DND-41 (cell line): ENCODE measurements around the gene UHRF1.

Source experiments
- ATAC-seq: fragments of 200-7000 bp; cut with Tn5 transposase; 3 replicates; pipeline ENCODE4 v1.9.1; 2021; ENCODE audit warnings: low read depth; ENCODE audit not compliant: insufficient read depth
- DNase-seq: peaks from one replicate; pipeline ENCODE4 v3.0.0-alpha.2; 2020
- H2AFZ ChIP-seq: 2 replicates; pipeline ENCODE4 v1.6.0; 2012; ENCODE audit warnings: low read depth, low read length
- H3K27ac ChIP-seq: 2 replicates; pipeline ENCODE4 v1.5.1; 2012; ENCODE audit warnings: low read length, inconsistent platforms
- H3K27me3 ChIP-seq: fragments of 200-600 bp; sonication (generic); 2 replicates; pipeline ENCODE4 v1.6.0; 2012; ENCODE audit warnings: low read length, mild to moderate bottlenecking, inconsistent platforms; ENCODE audit not compliant: insufficient read depth, poor library complexity
- H3K36me3 ChIP-seq: 2 replicates; pipeline ENCODE4 v1.5.1; 2012; ENCODE audit warnings: low read length, inconsistent platforms; ENCODE audit not compliant: insufficient read depth
- H3K4me1 ChIP-seq: 2 replicates; pipeline ENCODE4 v1.5.1; 2012; ENCODE audit warnings: mild to moderate bottlenecking, low read length; ENCODE audit not compliant: insufficient read depth
- H3K4me2 ChIP-seq: 2 replicates; pipeline ENCODE4 v1.6.0; 2012; ENCODE audit warnings: mild to moderate bottlenecking, moderate library complexity, low read length, inconsistent platforms; ENCODE audit not compliant: insufficient read depth
- H3K4me3 ChIP-seq, 2 experiments: fragments of 200-600 bp in 1 of 2; shearing (Covaris generic) in 1 of 2; 2 replicates each; pipeline ENCODE4 v1.5.1; 2012 to 2016; ENCODE audit warnings: inconsistent platforms in 2 of 2, low read length in 2 of 2, mild to moderate bottlenecking in 2 of 2, low read depth in 1 of 2, moderate library complexity in 1 of 2
- H3K79me2 ChIP-seq: 2 replicates; pipeline ENCODE4 v1.6.0; 2012; ENCODE audit warnings: low read length, inconsistent platforms; ENCODE audit not compliant: insufficient read depth
- H3K9ac ChIP-seq: 2 replicates; pipeline ENCODE4 v1.6.0; 2012; ENCODE audit warnings: low read depth, mild to moderate bottlenecking, inconsistent platforms, low read length, moderate library complexity
- H3K9me3 ChIP-seq: 2 replicates; pipeline ENCODE4 v1.5.1; 2012; ENCODE audit warnings: low read length, moderate library complexity, mild to moderate bottlenecking, inconsistent platforms; ENCODE audit not compliant: insufficient read depth, severe bottlenecking
- H4K20me1 ChIP-seq: 2 replicates; pipeline ENCODE4 v1.6.0; 2012; ENCODE audit warnings: low read length; ENCODE audit not compliant: insufficient read depth
- CTCF ChIP-seq: IDR thresholded peaks from 2 replicates; pipeline ENCODE4 v1.5.1; 2012; ENCODE audit warnings: borderline replicate concordance, low read length, moderate library complexity, mild to moderate bottlenecking; ENCODE audit not compliant: poor library complexity, severe bottlenecking; ENCODE audit errors: extremely low read depth
- EZH2 ChIP-seq: IDR thresholded peaks from 3 replicates; pipeline ENCODE4 v1.6.1; 2012; ENCODE audit warnings: borderline replicate concordance, low read depth, mild to moderate bottlenecking, moderate library complexity, low read length, inconsistent platforms; ENCODE audit not compliant: severe bottlenecking

Gene UHRF1

GRCh38 chr19:5001615-5002014 is 92.3 kb downstream of the UHRF1 start:
- H3K27ac ChIP-seq: no peak overlapping the region
- DNase-seq (peak; percentile 60), ATAC-seq (peak; percentile 87)
- H3K79me2 ChIP-seq: peaks cover 93% of the 10 kb centered on the region
- H4K20me1 ChIP-seq: peaks cover 68% of the 10 kb centered on the region
- no peaks in the 10 kb centered on the region for H3K4me1 ChIP-seq
- no peak overlapping the region for H3K9ac ChIP-seq
- no peak overlapping the region for H3K4me2 ChIP-seq
- H3K36me3 ChIP-seq: peaks cover 20% of the 10 kb centered on the region
- TF ChIP-seq CTCF (peak; percentile 90), EZH2 (no peak)
- H3K9me3 ChIP-seq: no peaks in the 10 kb centered on the region
- H2AFZ ChIP-seq: no peak overlapping the region
- H3K4me3 ChIP-seq: no peak overlapping the region
- no peaks in the 10 kb centered on the region for H3K27me3 ChIP-seq

DNA sequence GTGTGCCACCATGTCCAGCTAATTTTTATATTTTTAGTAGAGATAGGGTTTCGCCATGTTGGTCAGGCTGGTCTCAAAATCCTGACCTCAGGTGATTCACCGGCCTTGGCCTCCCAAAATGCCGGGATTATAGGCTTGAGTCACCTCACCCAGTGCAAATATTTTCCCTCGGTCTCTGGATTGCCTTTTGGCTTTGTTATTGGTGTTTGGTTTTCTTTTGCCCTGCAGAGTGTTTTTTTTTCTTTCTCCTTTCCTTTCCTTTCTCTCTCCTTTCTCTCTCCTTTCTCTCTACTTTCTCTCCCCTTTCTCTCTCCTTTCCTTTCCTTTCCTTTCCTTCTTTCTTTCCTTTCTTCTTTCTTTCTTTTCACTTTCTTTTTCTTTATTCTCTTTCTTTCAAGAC is 92.8 kb downstream of the UHRF1 start:
- ATAC-seq (no peak), DNase-seq (no peak)
- Histone ChIP-seq H3K27me3 (no peaks in the 10 kb centered on the region), H3K9me3 (peaks cover 3% of the 10 kb centered on the region), H3K4me2 (no peak overlapping the region), H3K4me1 (no peaks in the 10 kb centered on the region), H3K36me3 (peaks cover 21% of the 10 kb centered on the region), H3K79me2 (peaks cover 93% of the 10 kb centered on the region), H3K27ac (no peak overlapping the region), H2AFZ (no peak overlapping the region), H4K20me1 (peaks cover 62% of the 10 kb centered on the region), H3K9ac (no peak overlapping the region), H3K4me3 (no peak overlapping the region)
- TF ChIP-seq CTCF (no peak), EZH2 (no peak)

DNA sequence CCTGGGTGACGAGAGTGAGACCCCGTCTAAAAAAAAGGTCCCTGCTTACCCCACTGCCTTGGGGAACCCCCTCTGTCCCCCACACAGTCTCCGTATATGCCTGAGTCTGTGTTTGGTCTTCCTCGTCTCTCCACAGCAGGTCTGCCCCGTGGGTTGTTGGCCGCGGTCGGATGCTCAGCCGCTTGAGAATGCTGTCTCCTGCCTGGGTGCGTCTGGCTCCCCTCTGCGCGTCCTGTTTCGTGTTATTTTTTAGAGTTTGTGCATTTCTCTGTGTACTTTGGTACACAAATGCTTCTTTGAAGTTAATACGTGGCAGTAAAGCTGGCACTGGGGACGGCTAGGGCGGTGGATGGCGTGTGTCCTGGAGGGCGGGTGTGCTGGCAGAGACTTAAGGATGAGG is 94.5 kb downstream of the UHRF1 start:
- Histone ChIP-seq H3K27me3 (no peaks in the 10 kb centered on the region), H3K79me2 (peaks cover 91% of the 10 kb centered on the region), H4K20me1 (peaks cover 51% of the 10 kb centered on the region), H2AFZ (no peak overlapping the region), H3K36me3 (peaks cover 16% of the 10 kb centered on the region), H3K9me3 (peaks cover 6% of the 10 kb centered on the region), H3K27ac (no peak overlapping the region), H3K9ac (no peak overlapping the region), H3K4me1 (no peaks in the 10 kb centered on the region), H3K4me3 (no peak overlapping the region), H3K4me2 (no peak overlapping the region)
- no peak for DNase-seq
- no peak for ATAC-seq
- TF ChIP-seq EZH2: no peak
- TF ChIP-seq CTCF: no peak

DNA sequence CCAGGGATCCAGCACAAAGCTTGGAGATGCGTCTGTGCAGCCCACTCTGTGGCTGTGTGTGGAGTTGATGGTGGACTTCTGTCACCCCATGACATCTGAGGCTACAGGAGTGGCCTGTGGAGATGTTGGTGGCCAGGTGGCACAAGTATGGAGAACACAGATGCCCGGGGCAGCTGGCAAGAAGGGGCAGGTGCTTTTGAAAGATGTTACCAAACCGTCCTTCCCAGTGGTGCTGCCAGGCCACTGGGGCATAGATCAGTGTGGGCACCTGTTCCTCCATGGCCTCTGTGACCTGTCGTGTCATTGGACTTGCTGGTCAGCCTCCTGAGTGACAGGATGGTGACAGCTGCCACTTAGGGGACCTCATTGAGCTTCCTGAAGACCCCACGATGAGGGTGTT is 95.8 kb downstream of the UHRF1 start:
- DNase-seq (no peak), ATAC-seq (no peak)
- Histone ChIP-seq H3K4me3 (no peak overlapping the region), H3K4me2 (no peak overlapping the region), H3K27me3 (no peaks in the 10 kb centered on the region), H3K36me3 (peaks cover 17% of the 10 kb centered on the region), H3K9ac (no peak overlapping the region), H3K79me2 (peaks cover 93% of the 10 kb centered on the region), H3K9me3 (peaks cover 6% of the 10 kb centered on the region), H4K20me1 (peaks cover 47% of the 10 kb centered on the region), H3K27ac (no peak overlapping the region), H3K4me1 (no peaks in the 10 kb centered on the region), H2AFZ (no peak overlapping the region)
- TF ChIP-seq CTCF (no peak), EZH2 (no peak)
